ENCODE measurements around the gene SLC49A3. TPM values are rescaled to one million over a fixed set of nuclear protein-coding genes. Genes with fewer than 3 reads are reported as not detected.

Gene SLC49A3
- total RNA-seq, 2 experiments from 2014 or later = not detected

DNA sequence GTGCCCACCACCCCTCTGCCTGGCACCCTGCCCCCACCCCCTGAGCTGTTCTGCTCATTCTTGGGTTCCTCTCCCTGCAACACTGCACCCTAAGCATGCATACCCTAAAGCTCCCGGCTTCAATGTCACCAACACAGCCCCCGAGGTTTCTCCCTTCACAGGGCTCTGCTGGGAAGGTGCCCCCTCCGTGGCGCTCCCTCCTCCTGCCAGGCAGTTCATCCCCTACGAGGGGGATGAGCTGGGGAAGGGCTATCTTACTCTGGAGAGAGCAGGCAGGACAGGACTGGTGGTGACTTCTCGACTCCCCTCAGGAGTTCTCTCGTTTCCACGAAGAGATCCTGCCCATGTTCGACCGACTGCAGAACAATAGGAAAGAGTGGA is 21.4 kb downstream of the SLC49A3 start:
- peaks cover 25% of the 10 kb centered on the region for H3K36me3 ChIP-seq (ENCODE audit: insufficient read depth, low read length)
- peaks cover 6% of the 10 kb centered on the region; the same call in 1 of the 2 replicates for H3K79me2 ChIP-seq (ENCODE audit: insufficient read depth, low read depth, low read length)
- H2AFZ ChIP-seq (ENCODE audit: low read length) = no peak overlapping the region
- no peaks in the 10 kb centered on the region for H3K9me3 ChIP-seq (ENCODE audit: low read length)
- no peak for TF ChIP-seq EZH2phosphoT487 (IDR thresholded peaks at IDR 0.05; ENCODE audit: borderline replicate concordance, low read depth, low read length)
- TF ChIP-seq, protein P1, sequence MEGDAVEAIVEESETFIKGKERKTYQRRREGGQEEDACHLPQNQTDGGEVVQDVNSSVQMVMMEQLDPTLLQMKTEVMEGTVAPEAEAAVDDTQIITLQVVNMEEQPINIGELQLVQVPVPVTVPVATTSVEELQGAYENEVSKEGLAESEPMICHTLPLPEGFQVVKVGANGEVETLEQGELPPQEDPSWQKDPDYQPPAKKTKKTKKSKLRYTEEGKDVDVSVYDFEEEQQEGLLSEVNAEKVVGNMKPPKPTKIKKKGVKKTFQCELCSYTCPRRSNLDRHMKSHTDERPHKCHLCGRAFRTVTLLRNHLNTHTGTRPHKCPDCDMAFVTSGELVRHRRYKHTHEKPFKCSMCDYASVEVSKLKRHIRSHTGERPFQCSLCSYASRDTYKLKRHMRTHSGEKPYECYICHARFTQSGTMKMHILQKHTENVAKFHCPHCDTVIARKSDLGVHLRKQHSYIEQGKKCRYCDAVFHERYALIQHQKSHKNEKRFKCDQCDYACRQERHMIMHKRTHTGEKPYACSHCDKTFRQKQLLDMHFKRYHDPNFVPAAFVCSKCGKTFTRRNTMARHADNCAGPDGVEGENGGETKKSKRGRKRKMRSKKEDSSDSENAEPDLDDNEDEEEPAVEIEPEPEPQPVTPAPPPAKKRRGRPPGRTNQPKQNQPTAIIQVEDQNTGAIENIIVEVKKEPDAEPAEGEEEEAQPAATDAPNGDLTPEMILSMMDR (conservative IDR thresholded peaks at IDR 0.05; ENCODE audit: low read length) = no peak
- H3K4me2 ChIP-seq (ENCODE audit: low read length) = no peak overlapping the region
- ChIA-PET CTCF (ENCODE audit: unreplicated experiment) (no interaction called here), POLR2A (no interaction called here)
- H3K4me1 ChIP-seq (ENCODE audit: insufficient read depth, low read length, poor library complexity, severe bottlenecking) = no peaks in the 10 kb centered on the region
- no peak for DNase-seq (ENCODE audit: low spot score)
- H3K27ac ChIP-seq (ENCODE audit: low read depth, low read length, poor library complexity, severe bottlenecking) = no peak overlapping the region
- no TSS peak for BruUV-seq (replicated peaks)
- H3K9me2 ChIP-seq (ENCODE audit: insufficient read depth, low read length) = no peaks in the 10 kb centered on the region
- no peak overlapping the region for H3K4me3 ChIP-seq (ENCODE audit: low read depth, low read length, poor library complexity, severe bottlenecking)
- no peaks in the 10 kb centered on the region for H4K20me1 ChIP-seq (ENCODE audit: insufficient read depth, low read length)
- intact Hi-C loops (cut with micrococcal nuclease; ENCODE audit: unreplicated experiment) = no loop called here

DNA sequence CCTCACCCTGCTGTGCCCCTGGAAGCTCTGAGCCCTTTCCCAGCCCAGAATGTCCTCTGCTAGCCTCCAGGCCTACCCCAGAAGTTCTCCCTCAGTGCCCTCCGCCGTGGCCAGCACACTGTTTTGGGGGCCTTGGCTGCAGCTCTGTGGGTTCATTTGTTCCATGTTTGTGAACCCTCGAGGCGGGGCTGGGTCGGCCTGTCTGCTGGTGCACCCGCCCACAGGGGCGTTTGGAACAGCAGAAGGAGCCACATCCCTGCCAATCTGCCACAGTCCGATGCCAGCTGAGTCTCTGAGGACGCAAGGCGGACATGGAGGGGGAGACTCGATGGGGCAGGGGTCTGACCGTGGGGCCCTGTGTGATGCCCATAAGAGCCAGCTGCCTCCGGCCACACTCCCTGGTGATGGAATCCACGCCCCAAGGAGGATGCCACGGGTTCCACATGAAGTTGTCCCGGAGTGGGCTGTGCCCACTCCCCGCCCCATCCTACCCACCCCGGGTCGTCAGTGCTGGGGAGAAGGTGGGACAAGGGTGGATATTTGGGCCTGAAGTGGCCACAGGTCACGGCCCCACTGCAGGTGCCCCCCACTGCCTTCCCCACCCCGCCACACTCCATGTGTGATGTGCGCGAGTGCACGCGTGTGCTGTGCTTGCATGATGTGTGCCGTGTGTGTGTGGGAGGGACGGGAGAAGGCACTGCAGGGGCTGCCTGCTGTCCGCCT is 22.0 kb downstream of the SLC49A3 start:
- Histone ChIP-seq H3K79me2 (ENCODE audit: insufficient read depth, low read depth, low read length) (peaks cover under 1% of the 10 kb centered on the region; the same call in 1 of the 2 replicates), H2AFZ (ENCODE audit: low read length) (no peak overlapping the region), H3K4me1 (ENCODE audit: insufficient read depth, low read length, poor library complexity, severe bottlenecking) (no peaks in the 10 kb centered on the region), H3K36me3 (ENCODE audit: insufficient read depth, low read length) (peaks cover 20% of the 10 kb centered on the region), H3K4me3 (ENCODE audit: low read depth, low read length, poor library complexity, severe bottlenecking) (no peak overlapping the region), H3K4me2 (ENCODE audit: low read length) (no peak overlapping the region), H3K9me2 (ENCODE audit: insufficient read depth, low read length) (no peaks in the 10 kb centered on the region), H4K20me1 (ENCODE audit: insufficient read depth, low read length) (no peaks in the 10 kb centered on the region), H3K27ac (ENCODE audit: low read depth, low read length, poor library complexity, severe bottlenecking) (no peak overlapping the region), H3K9me3 (ENCODE audit: low read length) (no peaks in the 10 kb centered on the region)
- intact Hi-C loops (cut with micrococcal nuclease; ENCODE audit: unreplicated experiment) = no loop called here
- TF ChIP-seq EZH2phosphoT487 (IDR thresholded peaks at IDR 0.05; ENCODE audit: borderline replicate concordance, low read depth, low read length) = no peak
- TF ChIP-seq, protein P1 (conservative IDR thresholded peaks at IDR 0.05; ENCODE audit: low read length) = no peak
- ChIA-PET POLR2A (no interaction called here), CTCF (ENCODE audit: unreplicated experiment) (no interaction called here)
- DNase-seq (ENCODE audit: low spot score) = no peak
- no TSS peak for BruUV-seq (replicated peaks)

DNA sequence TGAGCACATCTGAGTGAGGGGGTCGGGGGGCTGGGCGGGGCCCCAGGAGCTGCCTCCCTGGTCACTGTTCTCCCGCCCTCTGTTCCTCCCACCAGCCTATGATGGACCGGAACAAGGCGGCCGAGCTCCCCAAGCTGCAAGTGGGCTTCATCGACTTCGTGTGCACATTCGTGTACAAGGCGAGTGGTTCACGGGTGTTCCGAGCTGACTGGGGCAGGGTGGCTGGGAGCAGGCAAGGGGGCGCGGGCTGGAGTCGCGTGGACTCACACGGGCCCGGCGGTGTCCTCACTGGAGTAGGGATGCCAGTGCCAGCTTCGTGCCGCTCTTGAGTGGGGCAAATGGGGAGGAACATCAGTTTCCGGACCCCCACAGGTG is 22.5 kb downstream of the SLC49A3 start:
- ChIA-PET POLR2A (no interaction called here), CTCF (ENCODE audit: unreplicated experiment) (no interaction called here)
- no peak overlapping the region for H3K4me3 ChIP-seq (ENCODE audit: low read depth, low read length, poor library complexity, severe bottlenecking)
- H3K27ac ChIP-seq (ENCODE audit: low read depth, low read length, poor library complexity, severe bottlenecking) = no peak overlapping the region
- TF ChIP-seq EZH2phosphoT487 (IDR thresholded peaks at IDR 0.05; ENCODE audit: borderline replicate concordance, low read depth, low read length) = no peak
- TF ChIP-seq, protein P1 (conservative IDR thresholded peaks at IDR 0.05; ENCODE audit: low read length) = no peak
- H3K9me3 ChIP-seq (ENCODE audit: low read length) = no peaks in the 10 kb centered on the region
- no peaks in the 10 kb centered on the region for H3K4me1 ChIP-seq (ENCODE audit: insufficient read depth, low read length, poor library complexity, severe bottlenecking)
- H2AFZ ChIP-seq (ENCODE audit: low read length) = no peak overlapping the region
- intact Hi-C loops (cut with micrococcal nuclease; ENCODE audit: unreplicated experiment) = no loop called here
- no peaks in the 10 kb centered on the region for H3K9me2 ChIP-seq (ENCODE audit: insufficient read depth, low read length)
- BruUV-seq (replicated peaks) = no TSS peak
- H3K79me2 ChIP-seq (ENCODE audit: insufficient read depth, low read depth, low read length) = no peaks in the 10 kb centered on the region
- no peak for DNase-seq (ENCODE audit: low spot score)
- H4K20me1 ChIP-seq (ENCODE audit: insufficient read depth, low read length) = no peaks in the 10 kb centered on the region
- no peak overlapping the region for H3K4me2 ChIP-seq (ENCODE audit: low read length)
- H3K36me3 ChIP-seq (ENCODE audit: insufficient read depth, low read length) = peaks cover 14% of the 10 kb centered on the region
